ENCODE results near the gene RAPGEF6.

RAPGEF6 gene

DNA sequence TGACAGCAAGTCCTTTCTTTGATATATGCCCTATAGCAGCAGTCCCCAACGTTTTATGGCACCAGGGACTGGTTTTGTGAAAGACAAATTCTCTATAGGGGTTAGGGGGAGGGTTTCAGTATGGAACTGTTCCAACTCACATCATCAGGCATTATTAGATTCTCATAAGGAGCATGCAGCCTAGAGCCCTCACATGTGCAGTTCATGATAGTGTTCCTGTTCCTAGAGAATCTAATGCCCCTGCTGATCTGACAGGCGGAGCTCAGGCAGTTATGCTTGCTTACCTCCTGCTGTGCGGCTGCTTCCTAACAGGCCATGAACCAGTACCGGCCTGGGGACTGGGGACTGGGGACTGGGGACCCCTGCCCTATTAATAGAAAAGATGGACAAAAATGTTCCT lies 2.7 kb upstream of the RAPGEF6 start:
- TF ChIP-seq, protein P1, sequence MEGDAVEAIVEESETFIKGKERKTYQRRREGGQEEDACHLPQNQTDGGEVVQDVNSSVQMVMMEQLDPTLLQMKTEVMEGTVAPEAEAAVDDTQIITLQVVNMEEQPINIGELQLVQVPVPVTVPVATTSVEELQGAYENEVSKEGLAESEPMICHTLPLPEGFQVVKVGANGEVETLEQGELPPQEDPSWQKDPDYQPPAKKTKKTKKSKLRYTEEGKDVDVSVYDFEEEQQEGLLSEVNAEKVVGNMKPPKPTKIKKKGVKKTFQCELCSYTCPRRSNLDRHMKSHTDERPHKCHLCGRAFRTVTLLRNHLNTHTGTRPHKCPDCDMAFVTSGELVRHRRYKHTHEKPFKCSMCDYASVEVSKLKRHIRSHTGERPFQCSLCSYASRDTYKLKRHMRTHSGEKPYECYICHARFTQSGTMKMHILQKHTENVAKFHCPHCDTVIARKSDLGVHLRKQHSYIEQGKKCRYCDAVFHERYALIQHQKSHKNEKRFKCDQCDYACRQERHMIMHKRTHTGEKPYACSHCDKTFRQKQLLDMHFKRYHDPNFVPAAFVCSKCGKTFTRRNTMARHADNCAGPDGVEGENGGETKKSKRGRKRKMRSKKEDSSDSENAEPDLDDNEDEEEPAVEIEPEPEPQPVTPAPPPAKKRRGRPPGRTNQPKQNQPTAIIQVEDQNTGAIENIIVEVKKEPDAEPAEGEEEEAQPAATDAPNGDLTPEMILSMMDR (IDR thresholded peaks at IDR 0.05; ENCODE audit: low read depth, low read length, poor library complexity, severe bottlenecking), result no peak
- no peak for TF ChIP-seq EZH2phosphoT487 (IDR thresholded peaks at IDR 0.05; ENCODE audit: borderline replicate concordance, low read length)
- peaks cover 27% of the 10 kb centered on the region for H3K36me3 ChIP-seq (ENCODE audit: control insufficient read depth, low read length)
- H3K9me3 ChIP-seq (ENCODE audit: control insufficient read depth, insufficient read depth, low read length), result no peaks in the 10 kb centered on the region
- no peak overlapping the region for H3K4me3 ChIP-seq (ENCODE audit: low read length)
- H3K79me2 ChIP-seq (ENCODE audit: control insufficient read depth, low read length), result peaks cover 27% of the 10 kb centered on the region
- no peaks in the 10 kb centered on the region; the same call in 1 of the 2 replicates for H4K20me1 ChIP-seq (ENCODE audit: control insufficient read depth, insufficient read depth, low read depth, low read length)
- peaks cover 16% of the 10 kb centered on the region for H3F3A ChIP-seq (ENCODE audit: control insufficient read depth, insufficient read depth)
- no peak overlapping the region for H3K27ac ChIP-seq (ENCODE audit: low read depth, low read length)
- H3K27me3 ChIP-seq (ENCODE audit: control insufficient read depth, low read length), result no peaks in the 10 kb centered on the region
- no peaks in the 10 kb centered on the region for H3K9me2 ChIP-seq (replicated peaks; ENCODE audit: control insufficient read depth, low read length)
- H3K4me1 ChIP-seq (ENCODE audit: control insufficient read depth, low read length), result peaks cover 56% of the 10 kb centered on the region
- H3K4me2 ChIP-seq (ENCODE audit: low read length), result no peak overlapping the region

DNA sequence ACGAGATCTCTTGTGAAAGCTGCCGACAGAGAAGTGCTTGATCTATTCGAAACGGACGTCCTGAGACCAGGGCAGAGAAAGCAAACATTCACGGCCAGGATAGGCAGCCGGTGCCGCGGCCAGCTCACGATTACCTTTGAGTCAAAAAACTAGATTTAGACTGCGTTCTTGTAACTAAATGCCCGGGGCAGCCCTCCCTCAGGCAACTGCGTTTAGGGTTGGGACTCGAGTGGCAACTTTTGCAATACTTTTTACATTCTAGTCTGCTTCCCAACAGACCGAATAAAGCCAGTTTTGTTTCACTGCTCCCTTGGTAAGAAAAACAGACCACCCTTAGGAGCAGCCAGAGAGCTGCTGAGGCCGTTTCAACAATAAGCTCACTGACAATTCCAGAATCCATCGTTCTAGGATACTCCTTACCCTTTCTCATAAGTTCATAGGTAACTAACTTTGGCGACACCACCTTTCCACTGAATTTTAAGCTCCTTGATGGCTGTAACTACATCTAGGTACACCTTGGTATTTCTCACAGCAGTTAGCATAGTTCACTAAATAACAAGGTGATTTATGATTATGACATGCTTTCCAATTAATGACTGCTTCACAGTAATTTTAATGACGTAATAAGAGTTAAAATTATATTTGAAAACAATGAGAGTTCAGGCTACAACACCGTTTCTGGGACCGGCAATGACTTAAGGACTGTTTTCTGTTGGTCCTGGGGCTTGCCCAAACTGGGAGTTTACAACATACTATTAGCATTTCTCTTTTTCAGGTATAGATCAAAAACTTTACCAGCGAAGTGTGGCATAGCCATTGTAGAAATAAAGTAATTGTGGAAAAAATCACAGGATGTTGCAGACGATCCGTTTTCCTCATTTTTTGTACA lies 899 bp upstream of the RAPGEF6 start:
- H3K27me3 ChIP-seq (ENCODE audit: control insufficient read depth, low read length), result no peaks in the 10 kb centered on the region

DNA sequence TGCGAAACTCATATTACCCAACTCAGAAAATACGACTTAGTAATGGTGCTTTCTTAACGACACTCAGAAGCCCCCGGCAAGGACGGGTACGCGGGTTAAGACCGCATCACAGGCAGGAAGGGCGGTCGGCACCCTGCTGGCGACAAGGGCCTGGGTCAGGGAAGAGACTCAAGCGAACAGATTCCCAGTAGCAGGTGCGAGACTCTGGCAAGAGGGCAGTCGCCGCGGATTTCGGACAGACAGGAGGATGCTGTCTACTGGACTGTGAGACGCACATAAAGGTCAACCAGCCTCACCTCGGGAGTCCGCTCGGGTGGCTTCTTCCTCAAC lies 398 bp downstream of the RAPGEF6 start:
- no peaks in the 10 kb centered on the region for H3K27me3 ChIP-seq (ENCODE audit: control insufficient read depth, low read length)
- H3K27ac ChIP-seq (ENCODE audit: low read depth, low read length), result peak overlapping the region; percentile 98
- peaks cover 15% of the 10 kb centered on the region; the same call in 1 of the 2 replicates for H3F3A ChIP-seq (ENCODE audit: control insufficient read depth, insufficient read depth)
- TF ChIP-seq, protein P1 (IDR thresholded peaks at IDR 0.05; ENCODE audit: low read depth, low read length, poor library complexity, severe bottlenecking), result peak; percentile 32
- TF ChIP-seq EZH2phosphoT487 (IDR thresholded peaks at IDR 0.05; ENCODE audit: borderline replicate concordance, low read length), result no peak
- peaks cover 52% of the 10 kb centered on the region for H3K36me3 ChIP-seq (ENCODE audit: control insufficient read depth, low read length)
- H3K4me2 ChIP-seq (ENCODE audit: low read length), result peak overlapping the region; percentile 83
- peak overlapping the region; percentile 82 for H3K4me3 ChIP-seq (ENCODE audit: low read length)
- H3K79me2 ChIP-seq (ENCODE audit: control insufficient read depth, low read length), result peaks cover 58% of the 10 kb centered on the region
- no peaks in the 10 kb centered on the region for H3K9me3 ChIP-seq (ENCODE audit: control insufficient read depth, insufficient read depth, low read length)
- peaks cover 24% of the 10 kb centered on the region for H4K20me1 ChIP-seq (ENCODE audit: control insufficient read depth, insufficient read depth, low read depth, low read length)
- H3K4me1 ChIP-seq (ENCODE audit: control insufficient read depth, low read length), result peaks cover 66% of the 10 kb centered on the region
- no peaks in the 10 kb centered on the region for H3K9me2 ChIP-seq (replicated peaks; ENCODE audit: control insufficient read depth, low read length)

More for the DNA sequence above, 899 bp upstream of the RAPGEF6 start:
- peaks cover 21% of the 10 kb centered on the region for H3F3A ChIP-seq (ENCODE audit: control insufficient read depth, insufficient read depth)
- peaks cover 12% of the 10 kb centered on the region for H4K20me1 ChIP-seq (ENCODE audit: control insufficient read depth, insufficient read depth, low read depth, low read length)
- H3K4me3 ChIP-seq (ENCODE audit: low read length), result peak overlapping the region; percentile 82
- TF ChIP-seq, protein P1 (IDR thresholded peaks at IDR 0.05; ENCODE audit: low read depth, low read length, poor library complexity, severe bottlenecking), result no peak
- TF ChIP-seq EZH2phosphoT487 (IDR thresholded peaks at IDR 0.05; ENCODE audit: borderline replicate concordance, low read length), result no peak
- peaks cover 66% of the 10 kb centered on the region for H3K4me1 ChIP-seq (ENCODE audit: control insufficient read depth, low read length)
- H3K27ac ChIP-seq (ENCODE audit: low read depth, low read length), result peak overlapping the region; percentile 98
- peak overlapping the region; percentile 83 for H3K4me2 ChIP-seq (ENCODE audit: low read length)
- no peaks in the 10 kb centered on the region for H3K9me2 ChIP-seq (replicated peaks; ENCODE audit: control insufficient read depth, low read length)
- peaks cover 45% of the 10 kb centered on the region for H3K79me2 ChIP-seq (ENCODE audit: control insufficient read depth, low read length)
- H3K36me3 ChIP-seq (ENCODE audit: control insufficient read depth, low read length), result peaks cover 40% of the 10 kb centered on the region
- H3K9me3 ChIP-seq (ENCODE audit: control insufficient read depth, insufficient read depth, low read length), result no peaks in the 10 kb centered on the region
